HG03432 (cell line): ENCODE results near the gene HYDIN.
"Not testable (repeated sequence)": the region's sequence is repeated elsewhere in the genome, so short reads cannot be mapped to it uniquely, and the experiment has no call there.

Source experiments
- ATAC-seq: cut with Tn5 transposase; IDR thresholded peaks from one replicate; pipeline ENCODE4 v1.9.1; 2021; ENCODE audit warnings: mild to moderate bottlenecking, moderate library complexity; ENCODE audit not compliant: unreplicated experiment

Gene HYDIN

GRCh38 chr16:71009440-71010223 is 220.9 kb downstream of the HYDIN start:
- not testable (repeated sequence) for ATAC-seq

- ATAC-seq: not testable (repeated sequence)
These were observed 224.0 kb downstream of the HYDIN start for GRCh38 chr16:71006516-71006915.

GRCh38 chr16:70999735-71000134 is 230.8 kb downstream of the HYDIN start:
- not testable (repeated sequence) for ATAC-seq

- not testable (repeated sequence) for ATAC-seq
These were observed 234.7 kb downstream of the HYDIN start for GRCh38 chr16:70995799-70996198.

GRCh38 chr16:70992511-70992910 is 238.0 kb downstream of the HYDIN start:
- ATAC-seq: not testable (repeated sequence)

GRCh38 chr16:70987019-70987715 is 243.4 kb downstream of the HYDIN start:
- not testable (repeated sequence) for ATAC-seq

- ATAC-seq: not testable (repeated sequence)
These were observed 245.8 kb downstream of the HYDIN start for GRCh38 chr16:70984675-70985074.

GRCh38 chr16:70968332-70968731 is 262.2 kb downstream of the HYDIN start:
- ATAC-seq: not testable (repeated sequence)

GRCh38 chr16:70960169-70960568 is 270.4 kb downstream of the HYDIN start:
- ATAC-seq: not testable (repeated sequence)

GRCh38 chr16:70954922-70955321 is 275.6 kb downstream of the HYDIN start:
- ATAC-seq: not testable (repeated sequence)

GRCh38 chr16:70953824-70954223 is 276.7 kb downstream of the HYDIN start:
- ATAC-seq: not testable (repeated sequence)

GRCh38 chr16:70943551-70943950 is 287.0 kb downstream of the HYDIN start:
- ATAC-seq: not testable (repeated sequence)

- ATAC-seq: not testable (repeated sequence)
These were observed 290.7 kb downstream of the HYDIN start for GRCh38 chr16:70939690-70940359.

- ATAC-seq: not testable (repeated sequence)
These were observed 293.6 kb downstream of the HYDIN start for GRCh38 chr16:70936781-70937525.

GRCh38 chr16:70935325-70935724 is 295.2 kb downstream of the HYDIN start:
- not testable (repeated sequence) for ATAC-seq

- not testable (repeated sequence) for ATAC-seq
These were observed 296.8 kb downstream of the HYDIN start for GRCh38 chr16:70933746-70934145.

- ATAC-seq: not testable (repeated sequence)
These were observed 299.8 kb downstream of the HYDIN start for GRCh38 chr16:70930757-70931156.

- ATAC-seq: not testable (repeated sequence)
These were observed 308.4 kb downstream of the HYDIN start for GRCh38 chr16:70922164-70922563.

GRCh38 chr16:70920661-70921060 is 309.9 kb downstream of the HYDIN start:
- ATAC-seq: not testable (repeated sequence)

GRCh38 chr16:70888208-70888607 is 342.3 kb downstream of the HYDIN start:
- not testable (repeated sequence) for ATAC-seq

GRCh38 chr16:70884652-70885051 is 345.9 kb downstream of the HYDIN start:
- ATAC-seq: not testable (repeated sequence)
